Measurements from ENCODE around the gene IL17RD. TPM values are rescaled to one million over a fixed set of nuclear protein-coding genes. Genes with fewer than 3 reads are reported as not detected.

Gene IL17RD
- total RNA-seq (2014; rRNA removed; shearing (Covaris generic)): 36.0 and 38.4 TPM in 2 replicates

GRCh38 chr3:57164657-57165573, at the start of gene IL17RD:
IL17RD (minus strand) TSS chr3:57165353; CDS start chr3:57165286, 67 bp downstream.
- Histone ChIP-seq H3K9me3 (replicated peaks) (no peaks in the 10 kb centered on the region), H3K27me3 (no peaks in the 10 kb centered on the region), H3K36me3 (no peaks in the 10 kb centered on the region), H3K4me3 (peak within 1 kb of the TSS; percentile 91), H3K27ac (peak within 1 kb of the TSS; percentile 30; the same call in 1 of the 2 replicates), H3K4me1 (peaks cover 20% of the 10 kb centered on the region)
- DNase-seq: peak; percentile 86 to 92

DNA sequence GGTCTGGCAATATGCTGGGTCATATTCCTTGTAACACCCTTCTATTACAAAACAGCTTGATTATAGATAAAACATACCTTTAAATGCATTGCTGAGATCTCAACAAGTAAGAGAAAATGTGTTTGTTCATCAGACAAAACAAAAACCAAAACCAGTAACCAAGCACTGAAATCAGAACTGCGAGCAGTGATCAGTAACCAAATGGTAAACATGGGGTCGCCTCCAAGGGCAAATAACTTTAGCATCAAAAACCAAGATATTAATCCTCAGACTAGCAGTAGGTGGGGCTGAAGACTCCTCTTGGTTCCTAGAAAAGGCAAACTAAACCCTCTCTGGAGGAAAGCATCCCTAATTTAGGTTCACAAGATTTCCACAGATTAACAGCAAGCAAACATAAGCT, 41.3 kb upstream of the IL17RD start:
- Histone ChIP-seq H3K4me1 (no peaks in the 10 kb centered on the region), H3K27ac (no peak overlapping the region)

GRCh38 chr3:57199895-57200297, 34.7 kb upstream of the IL17RD start, which contains the start of gene HESX1:
HESX1 (minus strand) TSS chr3:57199978; CDS start chr3:57199918, 60 bp downstream.
- Histone ChIP-seq H3K27ac (no peak within 1 kb of the TSS), H3K27me3 (no peaks in the 10 kb centered on the region), H3K4me3 (no peak within 1 kb of the TSS), H3K36me3 (no peaks in the 10 kb centered on the region), H3K4me1 (no peaks in the 10 kb centered on the region), H3K9me3 (replicated peaks) (no peaks in the 10 kb centered on the region)
- DNase-seq: no peak

More for the DNA sequence above, 41.3 kb upstream of the IL17RD start:
- DNase-seq: no peak
- Histone ChIP-seq H3K36me3 (no peaks in the 10 kb centered on the region), H3K9me3 (replicated peaks) (no peaks in the 10 kb centered on the region), H3K4me3 (no peak overlapping the region), H3K27me3 (no peaks in the 10 kb centered on the region)

- H3K27me3 ChIP-seq: no peaks in the 10 kb centered on the region
Observed at GRCh38 chr3:57194641-57195040, 29.5 kb upstream of the IL17RD start.

GRCh38 chr3:57192028-57192427, 26.9 kb upstream of the IL17RD start:
- H3K4me1 ChIP-seq: no peaks in the 10 kb centered on the region
- H3K36me3 ChIP-seq: no peaks in the 10 kb centered on the region
- no peak for DNase-seq
- H3K27ac ChIP-seq: no peak overlapping the region
- no peak overlapping the region for H3K4me3 ChIP-seq
- no peaks in the 10 kb centered on the region for H3K9me3 ChIP-seq (replicated peaks)
- no peaks in the 10 kb centered on the region for H3K27me3 ChIP-seq

More at GRCh38 chr3:57194641-57195040, 29.5 kb upstream of the IL17RD start:
- H3K36me3 ChIP-seq: no peaks in the 10 kb centered on the region
- H3K9me3 ChIP-seq (replicated peaks): no peaks in the 10 kb centered on the region
- no peak overlapping the region for H3K4me3 ChIP-seq
- H3K4me1 ChIP-seq: no peaks in the 10 kb centered on the region
- no peak for DNase-seq
- H3K27ac ChIP-seq: no peak overlapping the region

- Histone ChIP-seq H3K4me3 (no peak overlapping the region), H3K4me1 (peaks cover 12% of the 10 kb centered on the region), H3K9me3 (replicated peaks) (no peaks in the 10 kb centered on the region), H3K27ac (no peak overlapping the region), H3K36me3 (no peaks in the 10 kb centered on the region), H3K27me3 (no peaks in the 10 kb centered on the region)
- DNase-seq: peak; percentile 13 to 25
Observed at GRCh38 chr3:57184526-57184925, 19.4 kb upstream of the IL17RD start.

DNA sequence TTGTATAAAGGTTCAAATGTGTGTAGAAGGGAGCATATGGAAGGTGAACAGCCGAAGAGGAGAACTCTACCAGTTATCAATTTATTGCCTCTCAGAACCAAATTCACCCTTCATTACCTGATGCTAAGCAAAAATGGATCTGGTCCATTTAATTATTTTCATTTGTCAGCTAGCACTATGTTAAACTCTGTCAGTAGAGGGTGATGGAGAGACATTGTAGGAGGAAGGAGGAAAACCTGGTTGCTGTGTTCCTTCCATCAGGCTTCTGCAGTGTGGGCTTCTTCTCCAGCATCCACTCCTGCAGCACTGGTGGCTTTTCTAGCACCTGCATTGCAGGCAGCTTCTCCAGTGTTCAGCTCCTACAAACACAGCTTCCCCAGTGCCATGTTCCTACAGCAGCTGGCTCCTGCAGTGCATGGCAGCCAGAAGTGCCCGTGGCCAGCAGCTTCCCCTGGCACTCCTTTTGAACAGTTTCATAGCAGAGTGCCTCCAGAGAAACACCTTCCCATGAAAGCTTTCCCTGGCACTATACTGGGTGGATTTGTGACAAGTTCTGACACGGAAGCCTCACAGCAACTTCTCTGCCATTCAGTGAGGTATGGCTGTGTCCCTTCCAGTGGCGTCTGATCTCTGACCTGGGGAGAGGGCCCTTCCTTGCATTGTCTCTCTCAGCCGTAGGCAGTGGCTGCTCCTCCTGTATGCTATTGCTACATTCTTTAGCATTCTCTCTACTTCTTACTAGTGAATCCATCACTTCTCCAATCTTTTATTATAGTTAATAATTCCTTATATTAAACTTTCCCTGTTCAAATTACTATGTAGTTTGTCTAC, 14.6 kb upstream of the IL17RD start:
- DNase-seq: no peak
- Histone ChIP-seq H3K9me3 (replicated peaks) (no peaks in the 10 kb centered on the region), H3K4me1 (peaks cover 10% of the 10 kb centered on the region), H3K4me3 (no peak overlapping the region), H3K27me3 (no peaks in the 10 kb centered on the region), H3K36me3 (no peaks in the 10 kb centered on the region), H3K27ac (no peak overlapping the region)

- no peak overlapping the region for H3K4me3 ChIP-seq
- H3K9me3 ChIP-seq (replicated peaks): no peaks in the 10 kb centered on the region
- H3K27ac ChIP-seq: no peak overlapping the region
- no peak for DNase-seq
- no peaks in the 10 kb centered on the region for H3K36me3 ChIP-seq
- H3K4me1 ChIP-seq: no peaks in the 10 kb centered on the region
- no peaks in the 10 kb centered on the region for H3K27me3 ChIP-seq
Observed at GRCh38 chr3:57176045-57176444, 10.9 kb upstream of the IL17RD start.

DNA sequence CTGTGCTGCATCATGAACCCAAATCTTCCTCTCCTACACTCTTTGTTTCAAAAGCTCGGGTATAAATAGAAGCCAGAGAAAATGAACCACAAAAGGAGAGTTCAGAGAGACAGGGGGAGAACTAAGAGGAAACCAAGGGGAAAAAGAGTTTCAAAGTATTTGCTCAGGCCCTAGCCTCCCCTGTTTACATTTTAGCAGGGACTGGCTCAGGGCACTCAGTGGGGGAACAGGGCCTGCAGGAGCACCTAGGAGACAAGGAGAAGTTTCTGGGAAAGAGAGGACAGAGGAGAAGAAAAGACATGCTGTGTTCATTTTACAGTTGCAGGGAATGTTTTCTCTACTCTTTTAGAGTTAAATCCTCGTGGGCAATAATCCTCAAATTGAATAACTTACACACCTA, 8.5 kb upstream of the IL17RD start:
- H3K36me3 ChIP-seq: no peaks in the 10 kb centered on the region
- H3K4me3 ChIP-seq: no peak overlapping the region

GRCh38 chr3:57170946-57171345, 5.8 kb upstream of the IL17RD start:
- Histone ChIP-seq H3K9me3 (replicated peaks) (no peaks in the 10 kb centered on the region), H3K4me3 (no peak overlapping the region), H3K36me3 (no peaks in the 10 kb centered on the region), H3K27ac (no peak overlapping the region), H3K4me1 (no peaks in the 10 kb centered on the region), H3K27me3 (no peaks in the 10 kb centered on the region)
- DNase-seq: no peak

More for the DNA sequence above, 8.5 kb upstream of the IL17RD start:
- Histone ChIP-seq H3K4me1 (no peaks in the 10 kb centered on the region), H3K27ac (no peak overlapping the region), H3K27me3 (no peaks in the 10 kb centered on the region), H3K9me3 (replicated peaks) (no peaks in the 10 kb centered on the region)
- DNase-seq: no peak

DNA sequence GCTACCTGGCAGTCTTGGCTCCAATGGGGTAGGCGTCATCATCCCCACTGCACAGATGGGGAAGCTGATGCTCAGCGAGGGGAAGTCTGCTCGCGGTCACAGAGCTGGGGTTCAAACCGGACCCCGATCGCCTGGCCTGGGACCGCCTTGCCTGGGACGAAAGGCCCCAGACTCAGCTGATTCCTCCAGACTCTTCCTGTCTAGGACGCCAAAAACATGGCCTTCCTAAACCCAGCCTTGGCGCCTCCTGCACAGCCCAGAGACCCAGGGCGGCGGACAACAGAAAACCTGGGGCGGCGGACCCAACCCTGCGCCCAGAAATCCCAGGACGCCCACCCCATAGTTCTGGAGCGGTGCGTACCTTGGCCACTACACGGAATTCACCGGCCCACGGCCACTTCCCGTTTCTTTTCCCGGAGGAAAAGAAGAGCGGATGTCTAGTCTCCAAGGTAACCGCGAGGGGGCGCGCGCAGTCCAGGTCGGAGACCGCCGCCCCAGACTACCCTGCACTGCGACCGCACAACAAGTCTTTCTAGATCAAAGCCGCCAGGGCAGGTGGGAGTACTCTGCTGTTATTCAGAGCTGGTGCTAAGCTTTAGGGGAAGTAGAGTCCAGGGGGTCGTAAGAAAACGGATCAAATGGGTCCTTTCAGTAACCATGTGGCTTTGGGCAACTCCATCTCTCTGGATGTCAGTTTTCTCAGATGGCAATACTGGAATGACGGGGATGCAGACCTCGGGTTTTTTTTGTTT, 4.9 kb upstream of the IL17RD start:
- H3K27me3 ChIP-seq: no peaks in the 10 kb centered on the region
- H3K27ac ChIP-seq: peak overlapping the region; percentile 25; the same call in 1 of the 2 replicates
- H3K4me3 ChIP-seq: peak overlapping the region; percentile 57
- H3K36me3 ChIP-seq: no peaks in the 10 kb centered on the region
- DNase-seq: peak; percentile 66 to 84
- H3K9me3 ChIP-seq (replicated peaks): no peaks in the 10 kb centered on the region
- H3K4me1 ChIP-seq: peaks cover 3% of the 10 kb centered on the region; the same call in 1 of the 2 replicates

DNA sequence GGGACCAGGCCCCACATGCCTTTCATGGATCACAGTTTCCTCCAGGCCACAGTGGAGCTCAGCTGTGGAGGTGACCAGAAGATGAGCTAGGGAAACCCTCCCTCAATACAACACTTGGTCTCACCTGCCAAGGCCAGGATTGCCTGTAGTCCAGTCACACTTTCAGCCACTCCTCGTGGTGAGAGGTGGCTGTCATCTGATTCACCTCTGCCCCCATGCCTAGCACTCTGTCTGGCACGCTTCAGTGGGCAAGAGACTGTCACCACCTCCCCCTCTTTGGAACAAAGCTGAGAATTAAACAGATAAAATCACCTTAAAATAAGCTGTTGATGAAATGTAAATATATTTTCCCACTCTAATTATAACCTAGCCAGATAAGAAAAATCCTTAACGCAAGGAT, 4.0 kb upstream of the IL17RD start:
- no peak overlapping the region for H3K27ac ChIP-seq
- H3K4me1 ChIP-seq: peaks cover 3% of the 10 kb centered on the region; the same call in 1 of the 2 replicates
- H3K9me3 ChIP-seq (replicated peaks): no peaks in the 10 kb centered on the region
- H3K27me3 ChIP-seq: no peaks in the 10 kb centered on the region
- no peak for DNase-seq
- H3K4me3 ChIP-seq: no peak overlapping the region
- H3K36me3 ChIP-seq: no peaks in the 10 kb centered on the region

DNA sequence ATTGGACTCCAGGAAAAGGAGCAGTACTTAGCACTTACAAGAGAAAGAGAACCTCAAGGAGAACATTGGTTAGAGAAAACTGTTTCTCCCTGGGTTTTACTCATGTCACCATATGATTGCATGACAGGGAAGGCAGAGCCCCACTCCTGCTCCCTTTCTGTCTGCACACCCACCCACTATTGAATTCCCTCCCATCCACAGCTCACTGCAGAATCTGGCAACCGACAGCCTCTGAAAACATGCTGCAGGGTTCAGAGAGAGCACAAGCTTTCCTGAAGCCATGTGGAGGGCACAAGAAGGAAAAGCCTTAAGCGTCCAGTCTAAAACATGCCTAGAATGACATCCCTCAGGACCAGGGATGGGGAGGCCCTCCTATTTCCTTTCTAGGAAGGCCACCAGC, 3.0 kb upstream of the IL17RD start:
- H3K4me1 ChIP-seq: peaks cover 6% of the 10 kb centered on the region; the same call in 1 of the 2 replicates
- H3K36me3 ChIP-seq: no peaks in the 10 kb centered on the region
- H3K27me3 ChIP-seq: no peaks in the 10 kb centered on the region
- H3K27ac ChIP-seq: no peak overlapping the region
- DNase-seq: no peak
- H3K4me3 ChIP-seq: no peak overlapping the region
- H3K9me3 ChIP-seq (replicated peaks): no peaks in the 10 kb centered on the region

GRCh38 chr3:57166660-57167059, 1.5 kb upstream of the IL17RD start:
- Histone ChIP-seq H3K4me3 (no peak overlapping the region), H3K27ac (no peak overlapping the region), H3K27me3 (no peaks in the 10 kb centered on the region), H3K36me3 (no peaks in the 10 kb centered on the region), H3K9me3 (replicated peaks) (no peaks in the 10 kb centered on the region), H3K4me1 (peaks cover 7% of the 10 kb centered on the region)
- DNase-seq: no peak
